Body of pancreas (tissue), 4 donors: ENCODE results near the gene SUCO.

Experiments
- POLR2A ChIP-seq, 3 donors: fragments of 450-650 bp; IDR thresholded peaks; one replicate each; pipeline ENCODE4 v1.6.1; 2016; ENCODE audit warnings: antibody characterized with exemption in 3 of 3, mild to moderate bottlenecking in 2 of 3
- TF ChIP-seq, protein P1 (sequence below), 7 experiments: fragments of 450-650 bp in 4 of 7; fragments of 200-600 bp in 3 of 7; sonication (generic) in 3 of 7; IDR thresholded peaks; one replicate each; pipeline ENCODE4 v1.5.1; 2016 to 2019; ENCODE audit warnings: antibody characterized with exemption in 7 of 7

- TF ChIP-seq, protein P1, sequence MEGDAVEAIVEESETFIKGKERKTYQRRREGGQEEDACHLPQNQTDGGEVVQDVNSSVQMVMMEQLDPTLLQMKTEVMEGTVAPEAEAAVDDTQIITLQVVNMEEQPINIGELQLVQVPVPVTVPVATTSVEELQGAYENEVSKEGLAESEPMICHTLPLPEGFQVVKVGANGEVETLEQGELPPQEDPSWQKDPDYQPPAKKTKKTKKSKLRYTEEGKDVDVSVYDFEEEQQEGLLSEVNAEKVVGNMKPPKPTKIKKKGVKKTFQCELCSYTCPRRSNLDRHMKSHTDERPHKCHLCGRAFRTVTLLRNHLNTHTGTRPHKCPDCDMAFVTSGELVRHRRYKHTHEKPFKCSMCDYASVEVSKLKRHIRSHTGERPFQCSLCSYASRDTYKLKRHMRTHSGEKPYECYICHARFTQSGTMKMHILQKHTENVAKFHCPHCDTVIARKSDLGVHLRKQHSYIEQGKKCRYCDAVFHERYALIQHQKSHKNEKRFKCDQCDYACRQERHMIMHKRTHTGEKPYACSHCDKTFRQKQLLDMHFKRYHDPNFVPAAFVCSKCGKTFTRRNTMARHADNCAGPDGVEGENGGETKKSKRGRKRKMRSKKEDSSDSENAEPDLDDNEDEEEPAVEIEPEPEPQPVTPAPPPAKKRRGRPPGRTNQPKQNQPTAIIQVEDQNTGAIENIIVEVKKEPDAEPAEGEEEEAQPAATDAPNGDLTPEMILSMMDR (IDR thresholded peaks at IDR 0.05): no peak
- TF ChIP-seq POLR2A (IDR thresholded peaks at IDR 0.05): no peak
Measured at GRCh38 chr1:172531412-172532182, 1.4 kb upstream of the SUCO start.
